CD4-positive, alpha-beta memory T cell (primary cell): ENCODE data around the gene DAZAP1. TPM values are rescaled to one million over a fixed set of nuclear protein-coding genes. Genes with fewer than 3 reads are reported as not detected.

ENCODE experiments used
- CTCF ChIA-PET: fragments of 350-600 bp; sonication (Branson Sonifier 250); formaldehyde crosslinking; loops from one replicate; lab custom pipeline; 2021; ENCODE audit warnings: inconsistent platforms; ENCODE audit not compliant: partially characterized antibody; lab: Charles Lee
- POLR2A ChIA-PET: fragments of 350-600 bp; sonication (Branson Sonifier 250); formaldehyde crosslinking; loops from one replicate; lab custom pipeline; 2021; ENCODE audit not compliant: partially characterized antibody; lab: Charles Lee
- DNase-seq, 5 donors: peaks; one replicate each; pipeline versions ENCODE4 v3.0.0 to v3.0.0-alpha.2; 2020 to 2022; ENCODE audit warnings: mixed read lengths in 1 of 5
- H3K27ac ChIP-seq: one replicate; pipeline ENCODE4 v1.7.0; 2013; ENCODE audit warnings: low read depth, low read length
- H3K27me3 ChIP-seq: 2 replicates; pipeline ENCODE4 v1.7.0; 2013; ENCODE audit warnings: mild to moderate bottlenecking, low read length, moderate library complexity; ENCODE audit not compliant: insufficient read depth
- H3K36me3 ChIP-seq: 2 replicates; pipeline ENCODE4 v1.7.0; 2013; ENCODE audit warnings: mild to moderate bottlenecking, low read length, moderate library complexity; ENCODE audit not compliant: insufficient read depth
- H3K4me1 ChIP-seq: 2 replicates; pipeline ENCODE4 v1.7.0; 2013; ENCODE audit warnings: mild to moderate bottlenecking, low read length, moderate library complexity; ENCODE audit not compliant: insufficient read depth
- H3K4me3 ChIP-seq, 2 donors: one replicate each; pipeline ENCODE4 v1.7.0; 2013; ENCODE audit warnings: low read length in 2 of 2, mild to moderate bottlenecking in 1 of 2
- H3K9me3 ChIP-seq, 2 donors: one replicate each; pipeline ENCODE4 v1.7.0; 2013; ENCODE audit warnings: low read length in 2 of 2, control low read depth in 1 of 2; ENCODE audit not compliant: control insufficient read depth in 1 of 2
- H3K27ac Mint-ChIP-seq, 7 donors: one replicate each; pipeline ENCODE4 v1.8.0; 2020 to 2021; ENCODE audit warnings: mixed read lengths in 7 of 7, mild to moderate bottlenecking in 6 of 7, inconsistent platforms in 3 of 7, moderate library complexity in 3 of 7
- H3K27me3 Mint-ChIP-seq, 2 donors: one replicate each; pipeline ENCODE4 v1.8.0; 2020 to 2021; ENCODE audit warnings: mixed read lengths in 2 of 2
- H3K36me3 Mint-ChIP-seq, 2 donors: one replicate each; pipeline ENCODE4 v1.8.0; 2020 to 2021; ENCODE audit warnings: mixed read lengths in 2 of 2, inconsistent platforms in 1 of 2, mild to moderate bottlenecking in 1 of 2
- H3K4me1 Mint-ChIP-seq, 4 donors: one replicate each; pipeline ENCODE4 v1.8.0; 2020 to 2021; ENCODE audit warnings: mixed read lengths in 4 of 4, mild to moderate bottlenecking in 1 of 4
- H3K4me3 Mint-ChIP-seq, 8 donors: one replicate each; pipeline ENCODE4 v1.8.0; 2020 to 2021; ENCODE audit warnings: mixed read lengths in 8 of 8, mild to moderate bottlenecking in 7 of 8, moderate library complexity in 6 of 8, inconsistent platforms in 3 of 8
- H3K9me3 Mint-ChIP-seq, 8 donors: one replicate each; pipeline ENCODE4 v1.8.0; 2020 to 2021; ENCODE audit warnings: mixed read lengths in 8 of 8, mild to moderate bottlenecking in 5 of 8, inconsistent platforms in 3 of 8, moderate library complexity in 1 of 8
- intact Hi-C: fragments of 100-400 bp; cut with micrococcal nuclease; formaldehyde crosslinking; loops from one replicate; pipeline ENCODE4 v1.15.1; 2023
- polyA plus RNA-seq, 2 donors: library from polyadenylated mRNA; unstranded; fragments of 300-500 nt; fragmentation: Illumina TruSeq; gene quantifications; one replicate each; pipeline ENCODE4 v1.2.3, GENCODE V29; 2021
- total RNA-seq, 2 experiments: library from RNA; stranded (reverse); gene quantifications; one replicate each; pipeline ENCODE4 v1.2.3, GENCODE V29; 2021

Gene DAZAP1
- total and polyA plus RNA-seq, 4 experiments from 2014 or later, result 2.5 to 152 (median 76.1) TPM

- Histone ChIP-seq H3K36me3 (no peaks in the 10 kb centered on the region), H3K27me3 (no peaks in the 10 kb centered on the region), H3K27ac (no peak within 1 kb of the TSS), H3K4me1 (peaks cover 23% of the 10 kb centered on the region), H3K9me3 (no peaks in the 10 kb centered on the region), H3K4me3 (peak within 1 kb of the TSS in 1 of 2 donors; percentile 52)
- intact Hi-C loops, result no loop called here
- Mint-ChIP-seq H3K27ac (peak within 1 kb of the TSS in 1 of 7 donors; percentile 12), H3K4me3 (peak within 1 kb of the TSS; percentile 61 to 76 (median 70)), H3K9me3 (no peaks in the 10 kb centered on the region), H3K4me1 (peaks cover 1 to 8% (median 4%) of the 10 kb centered on the region in 4 donors), H3K27me3 (no peaks in the 10 kb centered on the region), H3K36me3 (no peaks in the 10 kb centered on the region)
- peak in 4 of 5 donors; percentile 47 to 60 (median 54) for DNase-seq
- ChIA-PET CTCF (no interaction called here), POLR2A (interaction anchor here (1.4 kb wide), 1 partner anchor 126 kb away, joined by 4 read pairs; the partner anchor contains the start of gene FAM174C)
Measured at GRCh38 chr19:1401138-1401888, 6.1 kb upstream of the DAZAP1 start, which contains the start of gene GAMT. GAMT (minus strand) TSS chr19:1401542; CDS start chr19:1401476, 66 bp downstream.

- H3K4me1 Mint-ChIP-seq, result peaks cover 4 to 12% (median 8%) of the 10 kb centered on the region in 4 donors
- Histone ChIP-seq H3K27me3 (no peaks in the 10 kb centered on the region), H3K36me3 (no peaks in the 10 kb centered on the region), H3K9me3 (no peaks in the 10 kb centered on the region), H3K27ac (no peak overlapping the region), H3K4me3 (peak overlapping the region in 1 of 2 donors; percentile 52), H3K4me1 (peaks cover 22% of the 10 kb centered on the region)
- no peak overlapping the region for H3K27ac Mint-ChIP-seq
- H3K27me3 Mint-ChIP-seq, result no peaks in the 10 kb centered on the region
- DNase-seq, result no peak
- intact Hi-C loops, result no loop called here
- H3K4me3 Mint-ChIP-seq, result peak overlapping the region; percentile 36 to 76 (median 64)
- CTCF ChIA-PET, result no interaction called here
- no peaks in the 10 kb centered on the region for H3K9me3 Mint-ChIP-seq
- POLR2A ChIA-PET, result no interaction called here
- H3K36me3 Mint-ChIP-seq, result no peaks in the 10 kb centered on the region
Measured at GRCh38 chr19:1401889-1402217, 5.5 kb upstream of the DAZAP1 start.

- POLR2A ChIA-PET, result interaction anchor here (1.4 kb wide), 1 partner anchor 19 kb away, joined by 5 read pairs; the partner anchor contains the start of gene NDUFS7
- no peak for DNase-seq
- Histone ChIP-seq H3K36me3 (no peaks in the 10 kb centered on the region), H3K4me3 (no peak overlapping the region), H3K4me1 (peaks cover 22% of the 10 kb centered on the region), H3K27me3 (no peaks in the 10 kb centered on the region), H3K9me3 (no peaks in the 10 kb centered on the region), H3K27ac (no peak overlapping the region)
- Mint-ChIP-seq H3K9me3 (no peaks in the 10 kb centered on the region), H3K27ac (peak overlapping the region in 1 of 7 donors; percentile 12), H3K4me3 (peak overlapping the region; percentile 13 to 76 (median 42)), H3K27me3 (no peaks in the 10 kb centered on the region), H3K4me1 (peaks cover 4 to 13% (median 8%) of the 10 kb centered on the region in 4 donors), H3K36me3 (peaks cover 0 to 1% of the 10 kb centered on the region in 2 donors)
- CTCF ChIA-PET, result no interaction called here
- intact Hi-C loops, result no loop called here
Measured at GRCh38 chr19:1402411-1403070, 4.8 kb upstream of the DAZAP1 start.

- CTCF ChIA-PET, result no interaction called here
- POLR2A ChIA-PET, result interaction anchor here (1.0 kb wide), 1 partner anchor 138 kb away, joined by 3 read pairs; the partner anchor contains the start of gene CIRBP
- peak overlapping the region; percentile 33 to 57 for H3K4me3 ChIP-seq
Measured at GRCh38 chr19:1406774-1407527, 435 bp upstream of the DAZAP1 start.

GRCh38 chr19:1408300-1409203 is 1.2 kb downstream of the DAZAP1 start:
- peaks cover 4 to 22% of the 10 kb centered on the region in 2 donors for H3K36me3 Mint-ChIP-seq
- peak; percentile 66 to 76 (median 73) for DNase-seq
- H3K27ac Mint-ChIP-seq, result peak overlapping the region; percentile 90 to 96 (median 94)
- H3K9me3 Mint-ChIP-seq, result no peaks in the 10 kb centered on the region
- Histone ChIP-seq H3K27ac (peak overlapping the region; percentile 88), H3K36me3 (peaks cover 25% of the 10 kb centered on the region), H3K4me3 (peak overlapping the region; percentile 75 to 91), H3K4me1 (peaks cover 56% of the 10 kb centered on the region), H3K9me3 (no peaks in the 10 kb centered on the region), H3K27me3 (no peaks in the 10 kb centered on the region)
- H3K4me1 Mint-ChIP-seq, result peaks cover 24 to 56% (median 49%) of the 10 kb centered on the region in 4 donors
- CTCF ChIA-PET, result interaction anchor here (1.0 kb wide), 1 partner anchor 63 kb away, joined by 3 read pairs; no protein-coding TSS in a partner anchor
- peak overlapping the region; percentile 91 to 96 (median 94) for H3K4me3 Mint-ChIP-seq
- POLR2A ChIA-PET, result interaction anchor here (1.0 to 2.8 kb wide), 12 partner anchors 10 to 139 kb away, joined by 3 to 18 read pairs (median 5); partner anchors contain the start of genes CIRBP, FAM174C, NDUFS7 and REEP6
- H3K27me3 Mint-ChIP-seq, result no peaks in the 10 kb centered on the region
- intact Hi-C loops, result loop anchor here (5.0 kb wide), 1 partner anchor 156 kb away; no protein-coding TSS in a partner anchor

More at GRCh38 chr19:1406774-1407527, 435 bp upstream of the DAZAP1 start:
- no peaks in the 10 kb centered on the region for H3K27me3 ChIP-seq
- intact Hi-C loops, result loop anchor here (1.0 to 5.0 kb wide), 8 partner anchors 24 to 610 kb away; partner anchors contain the start of genes FAM174C, MBD3, NDUFS7 and PTBP1
- peak overlapping the region; percentile 88 for H3K27ac ChIP-seq
- no peaks in the 10 kb centered on the region for H3K9me3 ChIP-seq
- peak overlapping the region; percentile 73 to 87 (median 82) for H3K4me3 Mint-ChIP-seq
- peaks cover 43% of the 10 kb centered on the region for H3K4me1 ChIP-seq
- H3K27me3 Mint-ChIP-seq, result no peaks in the 10 kb centered on the region
- peaks cover 4 to 17% of the 10 kb centered on the region in 2 donors for H3K36me3 Mint-ChIP-seq
- peaks cover 21 to 48% (median 38%) of the 10 kb centered on the region in 4 donors for H3K4me1 Mint-ChIP-seq
- DNase-seq, result peak; percentile 98 to 100 (median 100)
- no peaks in the 10 kb centered on the region for H3K9me3 Mint-ChIP-seq
- peak overlapping the region; percentile 67 to 86 (median 84) for H3K27ac Mint-ChIP-seq
- peaks cover 11% of the 10 kb centered on the region for H3K36me3 ChIP-seq
